ENCODE measurements around the gene SMIM32.

DNA sequence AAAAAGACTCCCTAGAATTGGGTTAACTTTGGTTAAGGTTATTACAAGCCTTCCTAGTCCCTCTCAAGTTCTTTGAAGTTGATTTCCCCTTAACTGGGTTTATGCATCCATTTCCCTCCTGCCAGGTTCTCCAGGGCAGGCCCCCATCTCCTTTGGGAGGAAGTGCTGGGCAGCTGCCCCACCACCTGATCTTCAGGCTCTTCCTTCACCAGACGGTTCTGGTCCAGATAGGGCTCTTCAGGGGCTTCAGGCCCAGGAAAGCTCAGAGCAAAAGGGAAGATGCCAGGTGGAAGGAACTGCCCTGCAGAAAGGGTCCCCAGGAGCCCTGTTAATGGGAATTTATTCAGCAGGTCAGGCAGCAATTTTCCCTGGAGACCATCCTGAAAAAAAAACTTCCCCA, 2.1 kb downstream of the SMIM32 start:
- TF ChIP-seq, protein P1, sequence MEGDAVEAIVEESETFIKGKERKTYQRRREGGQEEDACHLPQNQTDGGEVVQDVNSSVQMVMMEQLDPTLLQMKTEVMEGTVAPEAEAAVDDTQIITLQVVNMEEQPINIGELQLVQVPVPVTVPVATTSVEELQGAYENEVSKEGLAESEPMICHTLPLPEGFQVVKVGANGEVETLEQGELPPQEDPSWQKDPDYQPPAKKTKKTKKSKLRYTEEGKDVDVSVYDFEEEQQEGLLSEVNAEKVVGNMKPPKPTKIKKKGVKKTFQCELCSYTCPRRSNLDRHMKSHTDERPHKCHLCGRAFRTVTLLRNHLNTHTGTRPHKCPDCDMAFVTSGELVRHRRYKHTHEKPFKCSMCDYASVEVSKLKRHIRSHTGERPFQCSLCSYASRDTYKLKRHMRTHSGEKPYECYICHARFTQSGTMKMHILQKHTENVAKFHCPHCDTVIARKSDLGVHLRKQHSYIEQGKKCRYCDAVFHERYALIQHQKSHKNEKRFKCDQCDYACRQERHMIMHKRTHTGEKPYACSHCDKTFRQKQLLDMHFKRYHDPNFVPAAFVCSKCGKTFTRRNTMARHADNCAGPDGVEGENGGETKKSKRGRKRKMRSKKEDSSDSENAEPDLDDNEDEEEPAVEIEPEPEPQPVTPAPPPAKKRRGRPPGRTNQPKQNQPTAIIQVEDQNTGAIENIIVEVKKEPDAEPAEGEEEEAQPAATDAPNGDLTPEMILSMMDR (IDR thresholded peaks at IDR 0.05; ENCODE audit: poor library complexity, severe bottlenecking) = no peak
- TF ChIP-seq TAF1 (IDR thresholded peaks at IDR 0.05; ENCODE audit: low read depth) = no peak
